SHP77 treated with DMSO at 0.1 percent for 48 hours (cell line): ENCODE data around the gene SEMA3B.
"Not testable (repeated sequence)": the region's sequence is repeated elsewhere in the genome, so short reads cannot be mapped to it uniquely, and the experiment has no call there.

Source experiments
- DNase-seq: peaks from one replicate; lab custom pipeline; 2025; lab: John Stamatoyannopoulos, UW

SEMA3B gene

GRCh38 chr3:50268703-50269451 lies at the start of gene SEMA3B:
SEMA3B (plus strand) TSS chr3:50269147; CDS start chr3:50269241, 94 bp downstream.
- DNase-seq = no peak

- DNase-seq = no peak
These were observed 49.7 kb upstream of the SEMA3B start for GRCh38 chr3:50219285-50219684.

GRCh38 chr3:50220109-50220508 lies 48.8 kb upstream of the SEMA3B start:
- no peak for DNase-seq

GRCh38 chr3:50221051-50221410 lies 47.9 kb upstream of the SEMA3B start:
- DNase-seq = no peak

GRCh38 chr3:50221411-50222168 lies 47.4 kb upstream of the SEMA3B start:
- no peak for DNase-seq

GRCh38 chr3:50222169-50222528 lies 46.8 kb upstream of the SEMA3B start:
- no peak for DNase-seq

GRCh38 chr3:50224639-50225038 lies 44.3 kb upstream of the SEMA3B start:
- DNase-seq = no peak

GRCh38 chr3:50226888-50227389 lies 42.0 kb upstream of the SEMA3B start:
- no peak for DNase-seq

- peak; percentile 55 for DNase-seq
These were observed 41.4 kb upstream of the SEMA3B start for GRCh38 chr3:50227390-50228183.

- DNase-seq = not testable (repeated sequence)
These were observed 40.7 kb upstream of the SEMA3B start for GRCh38 chr3:50228184-50228763.

GRCh38 chr3:50229490-50229889 lies 39.5 kb upstream of the SEMA3B start:
- no peak for DNase-seq

- no peak for DNase-seq
These were observed 38.7 kb upstream of the SEMA3B start for GRCh38 chr3:50230104-50230793.

GRCh38 chr3:50230794-50231125 lies 38.2 kb upstream of the SEMA3B start:
- no peak for DNase-seq

GRCh38 chr3:50231581-50231980 lies 37.4 kb upstream of the SEMA3B start:
- DNase-seq = no peak

GRCh38 chr3:50232303-50232702 lies 36.6 kb upstream of the SEMA3B start:
- DNase-seq = no peak

GRCh38 chr3:50233176-50233575 lies 35.8 kb upstream of the SEMA3B start:
- no peak for DNase-seq

GRCh38 chr3:50235716-50236483 lies 33.0 kb upstream of the SEMA3B start, which contains the start of gene GNAI2:
GNAI2 (plus strand) TSS chr3:50236204; CDS start chr3:50236336, 132 bp downstream.
- peak; percentile 96 for DNase-seq

- no peak for DNase-seq
These were observed 32.3 kb upstream of the SEMA3B start for GRCh38 chr3:50236484-50237132.

- DNase-seq = no peak
These were observed 31.8 kb upstream of the SEMA3B start for GRCh38 chr3:50237133-50237651.
